Glomerular endothelial cell (primary cell): ENCODE data around the gene MTA2. TPM values are rescaled to one million over a fixed set of nuclear protein-coding genes. Genes with fewer than 3 reads are reported as not detected.
A peak's percentile ranks its signal among the peaks of the same experiment; 100 is the strongest.
"Not testable (repeated sequence)": the region's sequence is repeated elsewhere in the genome, so short reads cannot be mapped to it uniquely, and the experiment has no call there.

Source experiments
- DNase-seq: peaks from one replicate; pipeline ENCODE4 v3.0.0-alpha.2; 2011; ENCODE audit warnings: low read depth, low spot score; ENCODE audit errors: extremely low read depth
- total RNA-seq: library from RNA; depleted of rRNA; stranded (reverse); fragments of >200 nt; gene quantifications from 2 replicates; pipeline ENCODE4 v1.2.3, GENCODE V29; 2015

Gene MTA2
- 143 and 154 TPM in 2 replicates for total RNA-seq

DNA sequence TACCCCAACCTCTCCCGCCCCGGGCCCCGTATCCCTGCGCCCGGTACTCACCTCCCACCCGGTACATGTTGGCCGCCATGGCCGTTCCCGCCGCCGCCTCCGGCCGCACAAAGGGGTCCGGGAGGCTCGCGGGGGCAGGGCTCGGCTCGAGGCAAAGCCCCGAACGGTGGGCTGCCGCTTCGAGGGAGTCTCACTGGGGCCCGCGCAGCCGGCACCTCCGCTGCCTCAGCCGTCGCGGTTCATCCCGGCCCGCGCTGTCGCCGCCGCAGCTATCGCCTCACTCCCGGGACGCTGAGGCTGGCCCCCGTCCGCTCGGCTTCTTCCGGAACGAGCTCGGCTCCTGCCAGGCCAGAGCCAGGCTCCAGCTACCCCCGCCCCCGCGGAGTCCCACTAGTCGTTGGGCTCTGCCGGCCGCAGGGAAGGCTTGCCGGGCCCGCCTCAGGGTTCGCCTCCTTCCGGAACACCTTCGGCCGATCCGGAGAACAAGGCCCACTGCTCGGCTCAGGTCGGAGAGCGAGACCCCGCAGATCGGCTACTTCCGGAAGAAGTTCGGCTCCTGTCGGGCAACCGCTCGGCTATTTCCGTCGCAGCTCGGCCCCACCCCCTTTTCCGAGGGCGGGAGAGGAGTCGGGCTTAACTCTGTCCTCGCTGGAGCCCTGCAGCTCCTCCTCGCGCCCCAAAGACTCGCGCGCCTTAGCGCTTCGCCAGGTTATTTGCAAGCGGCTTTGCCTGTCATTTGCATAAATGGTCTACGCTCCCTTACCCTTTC lies at the start of gene MTA2:
Gene MTA2 (minus strand): TSS at position 494 of the 769 bp plus-strand sequence. CDS start 415 bp downstream, at position 79.
- no peak for DNase-seq

DNA sequence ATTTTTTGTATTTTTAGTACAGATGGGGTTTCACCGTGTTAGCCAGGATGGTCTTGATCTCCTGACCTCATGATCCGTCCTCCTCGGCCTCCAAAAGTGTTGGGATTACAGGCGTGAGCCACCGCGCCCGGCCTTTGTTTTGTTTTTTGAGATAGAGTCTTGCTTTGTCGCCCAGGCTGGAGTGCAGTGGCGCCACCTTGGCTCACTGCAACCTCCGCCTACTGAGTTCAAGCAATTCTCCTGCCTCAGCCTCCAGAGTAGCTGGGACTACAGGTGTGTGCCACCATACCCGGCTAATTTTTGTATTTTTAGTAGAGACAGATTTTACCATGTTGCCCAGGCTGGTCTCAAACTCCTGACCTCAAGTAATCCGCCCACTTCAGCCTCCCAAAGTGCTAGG lies 48.6 kb upstream of the MTA2 start:
- not testable (repeated sequence) for DNase-seq

DNA sequence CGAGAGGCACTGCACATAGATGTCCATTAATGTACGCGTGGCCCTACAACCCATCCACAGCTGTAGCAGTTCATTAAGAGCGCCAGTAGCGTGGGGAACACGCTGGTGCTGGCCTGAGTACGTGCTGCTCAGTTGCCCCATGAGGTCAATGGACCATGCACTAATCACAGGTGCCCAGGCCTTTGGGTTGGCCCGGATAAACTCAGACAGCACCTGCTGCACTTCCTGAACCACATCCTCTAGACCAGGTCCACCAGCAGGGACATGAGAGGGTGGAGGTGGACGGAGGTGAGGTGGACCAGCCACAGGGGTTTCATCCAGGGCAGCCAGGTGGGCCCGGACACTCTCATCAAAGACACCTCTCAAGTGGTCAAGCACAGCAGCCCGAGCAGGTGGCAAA lies 47.8 kb upstream of the MTA2 start:
- DNase-seq = no peak

DNA sequence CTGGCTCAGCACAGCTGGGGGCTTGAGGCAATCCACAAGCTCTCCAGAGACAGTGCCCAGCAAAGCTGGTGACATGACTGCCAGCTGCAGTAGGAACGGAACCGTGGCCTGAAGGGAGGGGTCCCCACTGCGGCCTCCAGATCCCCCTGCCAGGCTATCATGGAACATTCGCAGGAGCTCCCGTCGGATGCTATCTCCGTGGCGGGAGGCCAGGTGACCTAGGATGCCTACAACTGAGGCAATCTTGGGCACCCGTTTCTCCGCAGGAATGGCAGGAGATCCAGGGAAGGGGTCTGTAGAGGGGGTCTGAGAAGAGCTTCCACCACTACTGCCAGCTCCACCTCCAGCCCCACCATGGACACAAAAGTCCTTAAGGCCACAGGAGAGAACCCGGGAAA lies 47.3 kb upstream of the MTA2 start:
- no peak for DNase-seq

DNA sequence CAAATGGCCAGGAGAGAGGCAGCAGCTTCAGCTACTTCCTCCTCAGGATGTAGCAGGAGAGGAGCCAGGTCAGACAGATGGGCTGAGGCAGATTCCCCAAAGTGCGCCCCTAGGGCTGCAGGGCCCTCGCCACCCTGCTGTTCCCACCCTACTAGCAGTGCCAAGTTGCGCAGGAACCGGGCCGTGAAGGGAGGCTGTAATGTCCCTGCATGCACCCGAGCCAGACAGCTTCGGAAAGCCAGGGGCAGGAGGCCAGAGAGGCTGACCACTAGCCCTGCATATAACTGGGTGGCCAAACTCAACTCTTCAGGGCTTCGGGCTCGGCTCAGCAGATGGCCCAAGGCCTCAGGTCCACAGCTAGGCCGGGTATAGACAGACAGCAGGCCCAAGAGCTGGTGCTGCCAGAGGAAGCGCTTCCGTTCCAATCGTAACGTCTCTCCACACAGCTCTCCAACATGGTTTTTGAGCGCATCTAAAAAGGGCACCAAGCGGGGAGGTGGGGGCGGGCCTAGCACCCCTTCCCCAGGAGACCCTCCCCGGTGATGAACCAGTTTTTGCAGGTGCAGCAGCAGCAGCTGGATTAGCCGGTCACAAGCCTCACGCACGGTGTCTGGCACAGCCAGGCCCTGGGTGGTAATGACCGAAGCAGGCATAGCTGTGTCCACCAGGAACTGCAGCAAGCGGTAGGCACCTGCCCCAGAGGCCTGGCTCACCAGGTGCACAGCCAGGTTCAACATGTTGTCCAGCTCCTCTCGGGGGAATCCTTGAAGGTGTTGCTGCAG lies 46.7 kb upstream of the MTA2 start:
- DNase-seq = no peak

DNA sequence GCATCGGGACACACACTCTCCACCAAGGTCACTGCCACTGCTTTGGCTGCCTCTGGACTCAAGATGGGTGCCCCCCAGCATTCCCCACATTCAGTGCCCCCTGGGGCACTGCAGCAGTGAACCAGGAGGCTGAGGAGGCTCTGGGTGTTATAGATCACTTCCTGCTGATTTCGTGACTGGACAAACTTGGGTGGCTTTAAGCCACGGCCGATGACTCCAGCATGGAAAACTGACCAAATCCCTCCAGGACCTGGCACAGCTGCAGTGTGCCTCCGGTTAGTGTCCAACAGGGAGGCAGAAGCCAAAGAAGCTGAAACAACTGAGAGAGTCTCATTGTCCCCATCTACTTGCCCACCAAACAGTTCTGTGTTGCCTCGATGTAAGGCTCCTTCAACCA lies 45.9 kb upstream of the MTA2 start:
- DNase-seq = no peak

DNA sequence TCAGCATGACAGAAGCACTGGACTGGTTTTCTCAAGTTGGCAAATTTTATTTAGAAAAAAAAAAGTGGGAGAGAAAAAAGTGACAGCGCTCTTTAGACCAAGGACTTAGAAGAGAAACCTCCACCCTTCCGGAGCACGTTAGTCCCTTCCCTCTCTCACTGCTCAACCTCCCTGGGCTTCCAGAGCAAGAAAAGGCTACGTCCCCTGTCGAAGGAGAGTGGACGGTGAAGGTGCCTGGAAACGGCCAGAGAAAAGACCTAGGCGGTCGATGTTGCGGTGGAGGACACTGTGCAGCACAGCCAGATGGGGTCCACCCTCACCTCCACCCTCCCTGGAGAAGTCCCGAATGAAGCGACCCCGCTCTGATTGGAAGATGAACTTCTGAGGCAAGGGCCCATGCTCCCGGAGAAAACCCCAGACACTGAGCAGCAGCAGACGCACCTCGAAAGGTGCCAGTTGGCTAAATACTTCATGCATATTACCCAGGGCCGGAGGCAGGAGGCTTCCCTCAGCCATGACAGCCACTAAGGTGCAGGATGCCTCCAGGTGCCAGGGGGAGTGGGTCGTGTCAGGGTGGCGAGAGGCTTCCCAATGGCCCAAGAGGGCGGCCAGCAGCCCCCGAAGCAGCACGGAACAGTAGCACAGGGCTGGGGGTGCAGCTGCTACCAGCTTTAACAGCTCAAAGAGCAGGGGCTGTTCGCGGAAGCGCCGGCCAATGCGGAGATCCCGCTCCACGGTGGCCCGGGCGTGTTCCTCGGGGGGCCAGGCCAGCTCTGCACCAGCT lies 45.4 kb upstream of the MTA2 start:
- no peak for DNase-seq

DNA sequence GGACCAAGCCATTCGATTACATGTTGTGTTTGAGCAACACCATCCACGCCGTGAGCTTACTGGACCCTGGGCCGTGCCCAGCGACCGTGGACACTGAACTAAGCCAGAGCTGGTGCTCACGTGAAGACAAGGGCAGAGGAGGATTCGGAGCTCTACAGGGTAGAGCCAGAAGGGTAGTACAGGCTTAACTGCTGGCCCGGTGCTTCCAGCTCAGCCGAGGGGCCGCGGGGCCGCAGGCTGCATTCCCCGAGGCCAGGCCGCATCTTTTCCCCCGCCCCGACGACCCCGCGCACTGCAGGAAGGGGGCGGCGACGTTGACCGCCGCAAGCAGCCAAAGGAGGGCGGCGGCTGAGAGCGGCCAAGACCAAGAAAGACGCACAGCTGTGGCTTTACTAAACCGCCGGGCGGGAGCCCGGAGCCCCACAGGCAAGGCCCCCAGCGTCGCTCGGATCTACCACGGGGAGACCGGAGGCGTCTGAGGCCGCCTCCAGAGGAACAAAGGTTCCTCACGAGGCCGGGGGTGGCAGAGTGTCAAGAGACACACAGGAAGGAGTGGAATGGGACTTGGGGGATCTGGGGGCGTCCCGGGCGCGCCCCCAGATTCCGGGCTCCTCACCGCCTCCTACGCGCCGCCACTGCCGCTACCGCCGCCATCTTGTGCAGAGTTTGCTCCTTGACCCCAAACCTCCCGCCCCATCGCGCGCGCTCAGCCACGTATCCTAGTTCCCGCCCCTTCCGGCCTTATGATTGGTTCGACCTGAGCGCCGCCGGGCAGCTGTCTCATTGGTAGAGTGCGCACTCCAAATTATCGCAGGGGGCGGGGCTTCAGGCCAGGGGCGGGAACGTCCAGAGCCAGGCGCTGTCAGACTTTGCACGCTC lies 44.5 kb upstream of the MTA2 start, which contains the start of gene GANAB:
Gene GANAB (minus strand): TSS at position 668 of the 879 bp plus-strand sequence. CDS start 14 bp downstream, at position 654.
- no peak for DNase-seq

DNA sequence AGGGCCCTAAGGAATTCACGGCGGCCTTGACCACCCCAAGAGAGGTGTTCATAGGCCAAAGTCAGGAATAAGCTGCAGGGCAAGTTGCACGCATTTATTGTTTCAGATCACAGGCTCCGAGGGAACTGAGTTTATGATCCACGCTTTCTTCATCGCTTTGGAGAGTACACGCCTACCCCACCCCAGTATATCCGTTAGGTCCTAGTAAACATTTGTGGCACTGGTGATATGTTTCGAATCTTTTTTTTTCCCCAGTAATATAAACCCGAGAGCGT lies 43.9 kb upstream of the MTA2 start:
- DNase-seq = no peak

DNA sequence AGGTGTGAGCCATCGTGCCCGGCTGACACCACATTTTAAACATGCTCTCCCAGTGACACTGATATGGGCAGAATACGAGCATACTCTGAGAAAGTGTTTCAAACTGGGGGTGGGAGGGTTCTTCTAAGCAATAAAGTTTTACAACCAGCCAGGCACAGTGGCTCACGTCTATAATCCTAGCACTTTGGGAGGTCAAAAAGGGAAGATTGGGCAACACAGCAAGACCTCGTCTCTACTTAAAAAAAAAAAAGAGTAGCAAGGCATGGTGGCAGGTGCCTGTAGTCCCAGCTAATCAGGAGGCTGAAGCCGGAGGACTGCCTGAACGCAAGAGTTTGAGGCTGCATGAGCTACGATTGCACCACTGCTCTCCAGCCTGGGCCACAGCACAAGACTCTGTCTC lies 42.6 kb upstream of the MTA2 start:
- DNase-seq = no peak

DNA sequence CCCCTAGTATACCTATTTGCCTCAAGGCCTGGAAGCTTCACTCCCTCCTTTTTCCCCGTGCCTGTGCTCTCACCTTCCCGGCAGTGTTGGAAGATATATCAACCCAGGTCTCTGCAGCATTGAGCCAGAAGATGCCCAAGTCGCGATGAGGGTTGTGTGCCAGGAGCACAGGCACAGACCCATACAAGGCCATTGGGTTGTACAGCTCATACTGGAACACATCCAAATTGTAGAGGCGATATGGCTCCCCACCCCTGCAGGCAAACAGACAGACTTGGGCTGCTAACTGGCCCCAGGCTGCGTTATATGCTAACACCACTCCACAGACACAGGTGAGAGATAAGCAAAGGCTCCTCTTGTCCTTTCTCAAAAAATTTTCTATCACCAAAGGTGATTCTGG lies 30.8 kb upstream of the MTA2 start:
- DNase-seq = no peak

DNA sequence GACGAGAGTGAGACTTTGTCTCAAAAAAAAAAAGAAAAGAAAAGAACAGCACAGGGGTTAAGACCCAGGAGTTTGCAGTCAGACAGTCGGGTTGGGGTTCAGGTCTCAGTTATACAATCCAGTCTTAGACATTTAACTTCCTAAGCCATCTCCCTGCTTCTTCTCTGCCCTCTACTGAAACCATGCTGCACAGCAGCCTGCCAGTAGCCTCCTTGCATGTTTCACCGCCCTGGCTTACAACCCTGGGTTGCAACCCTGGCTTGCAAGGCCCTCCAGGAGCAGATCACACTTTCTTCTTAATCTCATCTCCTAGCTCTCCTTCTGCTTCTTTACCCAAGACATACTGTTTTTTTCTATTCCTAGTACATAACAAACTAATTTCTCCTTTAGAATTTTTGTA lies 26.0 kb upstream of the MTA2 start:
- DNase-seq = no peak

DNA sequence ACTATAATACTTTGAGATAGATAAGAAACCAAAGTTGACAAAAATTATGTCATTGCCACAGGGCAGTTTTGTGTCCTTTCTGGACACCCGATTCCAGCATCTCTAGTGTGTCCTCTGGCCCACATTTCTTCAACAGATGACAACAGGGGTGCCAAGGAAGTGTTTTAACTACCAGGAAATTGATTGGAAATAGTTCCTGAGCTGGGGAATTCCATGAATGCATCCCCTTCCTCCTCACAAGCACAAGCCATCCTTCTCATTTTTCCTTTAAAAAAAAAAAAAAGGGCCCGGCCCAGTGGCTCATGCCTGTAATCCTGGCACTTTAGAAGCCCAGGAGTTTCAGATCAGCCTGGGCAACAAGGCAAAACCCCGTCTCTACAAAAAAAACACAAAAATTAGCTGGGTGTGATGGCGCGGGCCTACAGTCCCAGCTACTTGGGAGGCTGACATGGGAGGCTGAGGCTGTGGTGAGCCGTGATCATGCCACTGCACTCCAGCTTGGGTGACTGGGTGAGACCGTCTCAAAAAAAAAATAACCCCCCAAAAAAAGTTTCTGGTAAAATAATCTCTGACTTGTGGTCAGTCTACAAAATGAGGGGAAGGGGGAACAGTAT lies 20.9 kb upstream of the MTA2 start:
- no peak for DNase-seq

DNA sequence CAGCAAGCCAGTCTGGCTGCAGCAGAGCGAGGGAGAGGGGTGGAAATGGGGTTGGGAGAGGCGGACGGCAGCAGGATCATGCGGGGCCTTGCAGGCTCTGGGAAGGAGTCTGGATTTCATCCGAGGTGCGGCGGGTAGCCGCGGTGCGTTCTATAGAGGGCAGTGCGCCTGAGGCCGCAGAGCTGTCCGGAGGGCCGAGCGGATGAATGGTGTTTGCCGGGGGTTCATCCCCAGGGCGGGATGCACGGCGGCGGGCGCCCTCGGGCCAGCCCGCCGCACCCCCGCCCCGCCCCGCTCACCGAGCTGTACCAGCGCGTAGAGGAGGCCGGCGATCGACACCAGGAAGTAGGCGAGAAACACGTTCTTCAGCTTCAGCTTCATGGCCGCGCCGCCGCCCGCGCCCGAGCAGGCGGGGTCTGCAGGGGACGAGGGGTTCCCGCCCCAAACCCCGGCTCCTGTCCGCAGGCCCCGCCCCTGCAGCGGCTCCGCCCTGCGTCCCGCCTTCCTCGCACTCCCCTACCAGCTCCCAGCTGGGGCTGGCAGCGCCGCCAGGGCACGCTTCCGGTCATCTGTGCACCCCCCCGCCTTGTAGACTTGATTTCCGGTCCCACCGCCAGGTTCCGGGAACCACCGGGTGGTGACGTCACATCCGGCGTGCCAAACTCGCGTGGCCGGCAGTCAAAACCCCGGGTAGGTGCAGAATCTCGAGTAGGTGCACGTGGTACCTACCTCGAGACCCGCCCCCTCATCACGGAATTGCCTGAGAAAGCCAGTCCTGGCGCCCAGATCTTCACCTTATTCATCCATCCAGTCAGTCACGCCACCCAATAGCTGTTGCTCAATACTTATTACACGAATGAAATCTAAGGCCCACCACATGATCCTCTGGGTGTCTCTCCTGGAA lies 20.2 kb upstream of the MTA2 start, which contains the start of gene B3GAT3:
Gene B3GAT3 (minus strand): TSS at position 420 of the 904 bp plus-strand sequence. CDS start 39 bp downstream, at position 381.
- peak; percentile 75 for DNase-seq

DNA sequence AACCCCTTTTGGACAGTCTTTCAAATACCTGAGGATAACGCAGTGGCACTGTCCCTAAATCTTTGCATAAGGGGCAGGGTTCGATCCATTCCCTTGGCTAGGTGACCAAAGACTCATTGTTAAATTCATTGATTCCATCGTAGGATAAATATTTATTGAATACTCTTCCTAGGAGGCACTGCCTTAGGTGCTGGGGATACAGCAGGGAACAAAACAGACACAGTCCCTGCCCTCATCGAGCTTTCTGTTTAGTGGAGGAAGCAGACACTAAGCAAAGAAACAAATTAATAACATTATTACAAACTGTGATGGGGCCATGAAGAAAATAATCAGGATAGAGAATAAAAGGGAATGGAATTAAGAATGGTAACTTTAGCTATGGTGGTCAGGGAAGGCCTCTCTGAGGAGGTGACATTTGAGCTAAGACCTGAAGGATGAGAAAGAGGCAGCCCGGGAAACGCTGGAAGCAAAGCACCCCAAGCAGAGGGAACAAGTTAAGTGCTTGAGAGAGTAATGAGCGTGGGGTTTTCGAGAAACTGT lies 19.4 kb upstream of the MTA2 start:
- DNase-seq = no peak

DNA sequence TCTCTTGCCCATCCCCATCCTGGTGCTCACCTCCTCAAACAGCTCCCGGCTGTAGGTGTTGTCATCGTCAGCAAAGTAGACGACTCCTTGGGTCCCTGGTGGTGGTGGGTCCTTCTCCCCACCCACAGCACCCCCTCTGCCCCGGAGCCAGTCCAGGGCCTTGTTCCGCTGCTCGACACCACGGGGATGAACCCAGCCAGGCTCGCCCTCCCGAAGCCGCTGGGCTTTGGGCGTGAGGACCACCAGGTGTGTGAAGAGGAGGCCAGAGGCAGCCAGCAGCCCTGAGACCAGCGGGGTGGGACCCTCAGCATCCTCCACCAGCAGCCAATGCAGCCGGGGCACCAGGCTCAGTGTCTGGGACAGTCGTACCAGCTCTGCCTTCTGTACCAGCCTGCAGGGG lies 15.3 kb upstream of the MTA2 start:
- DNase-seq = not testable (repeated sequence)

DNA sequence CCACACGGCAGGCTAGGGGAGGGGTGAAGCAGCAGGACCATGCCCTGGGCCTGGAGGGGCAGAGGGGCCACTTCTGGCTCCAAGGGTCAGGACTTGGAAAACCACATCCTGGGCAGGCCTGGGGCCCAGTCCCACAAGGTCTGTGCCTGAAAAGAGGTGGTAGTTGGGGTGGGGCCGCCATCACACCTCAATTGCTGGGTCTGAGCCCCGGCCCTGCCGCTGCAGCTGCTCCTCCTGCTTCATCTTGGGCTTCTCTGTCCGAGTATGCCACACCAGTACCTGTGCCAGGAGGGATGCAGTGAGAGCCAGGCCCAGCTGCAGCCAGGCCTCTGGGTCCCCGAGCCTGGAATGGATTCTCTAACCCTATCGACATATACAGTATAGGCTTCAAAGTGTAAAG lies 13.9 kb upstream of the MTA2 start:
- DNase-seq = no peak

DNA sequence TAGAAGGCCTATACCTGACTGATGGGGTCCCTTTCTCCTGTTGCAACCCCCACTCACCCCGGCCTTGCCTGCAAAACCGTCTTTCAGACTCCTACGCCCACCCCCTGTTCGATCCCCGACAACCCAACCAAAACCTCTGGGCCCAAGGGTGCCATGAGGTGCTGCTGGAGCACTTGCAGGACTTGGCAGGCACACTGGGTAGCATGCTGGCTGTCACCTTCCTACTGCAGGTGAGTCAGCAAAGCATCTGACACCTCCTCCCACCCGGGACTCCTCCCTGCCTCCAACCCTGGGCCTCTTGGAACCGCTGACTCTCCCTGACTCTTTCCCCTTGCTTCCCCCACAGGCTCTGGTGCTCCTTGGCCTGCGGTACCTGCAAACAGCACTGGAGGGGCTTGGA lies 12.6 kb upstream of the MTA2 start:
- no peak for DNase-seq
